GM21390 (cell line): ENCODE results near the gene GRK3.
"Not testable (repeated sequence)": the region's sequence is repeated elsewhere in the genome, so short reads cannot be mapped to it uniquely, and the experiment has no call there.

Source experiments
- ATAC-seq: cut with Tn5 transposase; IDR thresholded peaks from one replicate; pipeline ENCODE4 v1.9.1; 2021; ENCODE audit not compliant: unreplicated experiment

Gene GRK3

DNA sequence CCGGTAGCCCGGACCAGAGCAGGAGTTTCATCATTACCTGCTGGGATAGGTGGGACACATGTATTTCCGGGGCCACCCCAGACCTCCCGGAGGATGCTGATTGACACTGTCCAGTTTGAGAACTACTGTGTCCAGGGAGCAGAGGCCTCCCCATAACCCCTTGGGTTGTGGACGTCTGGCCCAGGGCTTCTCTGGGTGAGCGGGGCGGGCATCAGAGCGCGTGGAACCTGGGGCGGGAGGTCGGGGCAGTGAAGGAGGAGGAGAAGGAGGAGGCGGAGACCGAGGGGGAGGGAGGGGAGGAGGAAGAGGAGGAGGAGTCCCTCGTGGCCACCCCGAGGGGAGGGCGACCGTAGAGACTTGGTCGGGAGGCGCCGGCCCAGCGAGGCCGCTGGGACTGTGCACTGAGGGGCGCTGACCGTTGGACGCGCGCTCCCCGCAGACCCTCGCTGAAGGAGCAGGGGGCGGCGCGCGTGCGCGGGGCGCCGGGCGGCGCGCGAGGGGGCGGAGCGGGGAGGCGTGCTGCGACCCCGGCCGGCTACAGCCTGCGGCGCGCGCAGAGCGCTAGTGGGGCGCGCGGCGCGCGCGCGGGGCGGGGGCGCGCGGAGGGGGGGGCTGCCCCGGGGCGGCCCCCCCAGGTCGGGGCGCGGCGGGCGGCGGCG lies at the start of gene GRK3:
TSS of gene GRK3 (plus strand) at position 356 of the 659 bp plus-strand sequence. CDS start 366 bp downstream, outside the sequence.
- ATAC-seq, result peak; percentile 38

DNA sequence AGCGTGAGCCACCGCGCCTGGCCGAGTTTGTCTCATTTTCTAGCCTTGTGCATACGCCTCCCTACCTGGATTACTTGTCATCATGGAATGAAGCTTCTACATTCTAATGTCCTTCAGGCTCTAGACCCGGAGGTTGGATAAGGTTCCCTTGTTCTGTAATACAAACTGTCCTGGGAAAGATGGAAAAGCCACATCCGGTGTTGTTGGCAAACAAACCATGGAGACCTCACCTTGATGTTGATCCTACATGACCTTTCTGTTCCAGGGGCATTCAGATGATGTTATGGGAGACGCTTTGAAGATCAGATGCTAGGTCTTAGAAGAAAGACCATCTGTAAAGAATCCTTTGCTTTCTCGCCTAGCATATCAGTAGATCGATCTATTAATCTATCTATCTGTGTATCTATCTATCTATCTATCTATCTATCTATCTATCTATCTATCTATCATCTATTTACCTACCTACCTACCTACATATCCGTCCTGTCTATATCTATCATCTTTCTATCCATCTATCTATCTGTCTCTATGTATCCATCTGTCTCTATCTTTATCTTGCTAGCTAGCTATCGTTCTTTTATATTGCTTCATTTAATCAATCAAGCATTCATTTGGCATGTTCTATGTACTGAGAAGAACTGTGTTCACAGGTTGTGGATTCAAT lies 46.3 kb upstream of the GRK3 start:
- no peak for ATAC-seq

DNA sequence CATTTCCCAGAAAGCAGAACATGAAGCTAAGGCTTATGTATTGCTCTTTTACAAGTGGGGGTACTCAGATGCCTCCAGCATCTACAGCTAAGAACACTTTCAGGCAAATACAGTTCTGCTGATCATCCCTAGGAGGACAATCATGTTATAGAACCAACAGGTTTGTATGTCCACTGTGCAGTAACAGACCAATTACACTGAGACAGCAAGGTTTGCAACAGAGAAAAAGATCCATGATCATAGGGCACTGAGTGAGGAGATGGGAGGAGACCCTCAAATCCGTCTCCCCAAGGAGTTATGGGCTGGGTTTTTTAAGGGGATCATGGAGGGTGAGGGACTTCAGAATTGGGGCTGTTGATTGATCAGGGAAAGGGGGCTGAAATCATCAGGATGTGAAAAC lies 39.1 kb upstream of the GRK3 start:
- ATAC-seq, result no peak

DNA sequence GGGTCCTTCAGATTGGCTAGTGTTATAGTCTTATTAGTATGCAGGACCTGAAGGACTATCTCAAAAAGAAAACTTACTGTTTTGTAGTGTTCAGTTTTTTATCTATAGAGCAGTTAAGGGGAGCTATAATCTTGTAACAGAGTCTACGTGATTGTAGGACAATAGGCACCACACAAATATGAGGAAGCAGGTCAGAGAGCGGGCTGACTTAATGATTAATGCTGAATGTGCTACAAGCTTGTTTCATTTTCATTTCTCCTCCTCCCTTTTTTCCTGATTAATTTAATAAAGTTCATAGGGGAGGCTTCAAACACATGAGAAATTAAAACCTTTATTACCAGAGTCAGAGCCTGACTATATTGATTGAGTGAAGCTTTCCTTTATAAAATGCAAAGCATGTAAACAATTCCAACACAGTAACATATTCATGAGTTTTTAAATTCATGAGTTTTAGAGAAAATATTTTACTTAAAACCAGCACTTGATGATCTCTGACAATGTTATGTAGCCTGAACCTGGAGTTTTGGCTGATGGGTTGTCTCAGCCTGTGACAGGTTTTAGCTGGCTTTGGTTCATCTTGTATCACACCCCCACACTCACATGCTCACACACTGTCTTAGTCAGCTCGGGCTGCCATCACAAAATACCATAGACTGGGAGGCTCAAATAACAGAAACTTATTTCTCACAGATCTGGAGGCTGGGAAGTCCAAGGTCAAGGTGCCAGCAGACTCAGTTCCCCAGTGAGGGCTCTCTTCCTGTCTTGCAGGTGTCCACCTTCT lies 38.5 kb upstream of the GRK3 start:
- ATAC-seq, result not testable (repeated sequence)

DNA sequence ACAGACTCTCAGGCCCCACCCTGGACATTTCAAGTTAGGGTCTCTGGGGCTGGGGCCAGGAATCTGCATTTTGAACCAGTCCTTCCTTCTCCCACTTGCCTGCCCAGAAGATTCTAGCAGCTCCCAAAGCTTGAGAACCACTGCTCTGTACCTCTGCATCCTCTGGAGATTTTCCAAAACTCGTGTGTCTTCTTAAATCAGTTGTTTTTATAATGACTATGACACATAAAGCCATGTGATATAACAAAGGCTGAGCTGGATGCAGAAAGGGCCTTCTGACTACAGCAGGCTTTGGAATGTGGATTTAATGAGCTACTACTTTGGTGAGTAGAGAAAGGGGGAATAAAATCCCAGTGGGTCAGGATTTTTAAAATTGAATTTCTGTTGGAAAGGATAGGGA lies 37.5 kb upstream of the GRK3 start:
- not testable (repeated sequence) for ATAC-seq

DNA sequence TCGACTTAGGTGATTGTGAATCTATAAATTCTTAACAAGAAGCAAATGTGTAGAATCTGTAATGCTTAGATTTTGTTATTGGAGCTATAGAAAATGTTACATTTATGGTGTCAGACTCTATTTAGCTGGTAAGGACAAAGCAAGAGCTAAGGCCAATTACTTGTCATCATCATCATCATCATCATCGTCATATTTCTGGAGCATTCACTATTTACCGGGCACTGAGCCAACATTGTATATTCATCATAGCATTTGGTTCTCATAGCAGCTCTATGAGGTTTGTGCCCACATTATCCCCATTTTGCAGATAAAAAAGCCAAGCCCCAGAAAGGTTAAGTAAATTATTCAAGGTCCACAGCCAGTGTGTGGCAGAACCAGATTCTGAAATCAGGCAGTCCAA lies 36.4 kb upstream of the GRK3 start:
- ATAC-seq, result not testable (repeated sequence)

DNA sequence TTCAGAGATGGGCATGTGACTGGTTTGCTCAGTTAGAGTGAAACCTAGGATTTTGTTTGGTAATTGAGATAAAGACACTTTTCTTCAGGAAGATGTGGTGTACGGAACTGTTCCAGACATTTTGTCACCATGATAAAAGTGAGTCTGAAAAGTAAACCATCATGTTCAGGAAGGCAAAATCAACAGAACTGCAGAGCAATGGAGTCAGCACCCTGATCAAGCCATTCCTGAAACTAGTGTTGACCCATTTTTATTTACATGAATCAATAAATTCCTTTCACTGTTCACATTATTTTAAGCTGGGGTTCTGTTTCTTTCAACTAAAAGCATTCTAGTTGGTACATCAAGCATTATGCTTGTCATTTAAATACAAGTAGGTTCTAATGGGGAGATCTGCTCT lies 35.4 kb upstream of the GRK3 start:
- not testable (repeated sequence) for ATAC-seq

DNA sequence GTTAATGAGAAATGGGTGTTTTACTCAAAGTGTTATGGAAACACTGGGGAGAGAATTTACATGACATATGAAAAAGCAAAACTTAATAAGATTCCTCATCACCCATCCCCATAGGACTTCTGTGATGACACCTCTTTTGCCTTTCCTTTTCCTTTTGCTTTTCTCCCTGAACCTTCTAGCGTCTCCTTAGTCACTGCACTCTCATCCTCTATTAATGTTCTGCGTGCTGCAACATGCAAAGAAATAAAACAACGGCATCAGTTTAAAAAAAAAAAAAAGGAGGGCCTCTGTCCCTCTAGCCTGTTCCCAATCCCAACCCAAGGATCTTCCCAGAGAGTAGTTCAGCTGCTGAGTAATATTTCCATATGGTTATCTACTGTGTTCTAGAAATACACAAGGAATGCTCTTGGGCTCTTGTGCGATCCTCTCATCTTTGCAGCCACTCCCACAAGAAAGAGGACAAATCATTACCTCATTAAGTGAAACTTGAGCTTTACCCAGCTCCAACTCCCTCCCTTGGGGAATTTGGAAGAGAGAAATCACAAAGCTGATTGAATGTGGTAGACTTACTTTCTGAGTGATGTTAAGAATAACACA lies 34.8 kb upstream of the GRK3 start:
- ATAC-seq, result not testable (repeated sequence)

DNA sequence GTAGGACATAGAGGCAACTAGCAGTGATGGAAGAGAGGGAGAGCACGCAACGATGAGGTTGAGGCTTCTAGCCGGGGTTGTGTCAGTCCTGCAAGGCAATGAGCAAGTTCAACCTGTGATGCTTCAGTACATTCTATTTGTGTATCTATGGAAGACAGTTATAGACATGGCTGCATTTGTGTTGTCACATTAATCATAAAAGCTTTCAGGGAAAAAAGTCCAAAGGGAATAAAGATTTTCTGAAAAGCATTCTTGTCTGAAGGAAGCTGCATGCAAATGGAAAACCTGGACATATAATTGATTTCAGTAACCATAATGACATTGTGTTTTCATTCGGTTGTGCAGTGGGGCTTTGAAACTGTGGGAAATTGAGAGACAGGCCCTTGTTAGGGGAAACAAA lies 32.8 kb upstream of the GRK3 start:
- ATAC-seq, result not testable (repeated sequence)

DNA sequence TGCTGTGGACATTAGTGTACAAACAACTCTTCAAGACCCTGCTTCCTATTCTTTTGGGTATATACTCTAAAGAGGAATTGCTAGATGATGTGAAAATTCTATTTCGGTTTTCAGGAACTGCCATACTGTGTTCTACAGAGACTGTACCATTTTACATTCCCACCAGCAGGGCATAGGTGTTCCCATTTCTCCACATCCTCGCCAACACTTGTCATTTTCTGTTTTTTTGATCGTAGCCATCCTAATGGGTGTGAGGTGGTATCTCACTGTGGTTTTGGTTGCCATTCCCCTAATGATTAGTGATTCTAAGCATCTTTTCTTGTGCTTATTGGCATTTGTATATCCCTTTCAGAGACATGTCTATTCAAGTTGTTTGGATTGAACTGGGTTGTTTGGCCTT lies 29.8 kb upstream of the GRK3 start:
- ATAC-seq, result no peak

DNA sequence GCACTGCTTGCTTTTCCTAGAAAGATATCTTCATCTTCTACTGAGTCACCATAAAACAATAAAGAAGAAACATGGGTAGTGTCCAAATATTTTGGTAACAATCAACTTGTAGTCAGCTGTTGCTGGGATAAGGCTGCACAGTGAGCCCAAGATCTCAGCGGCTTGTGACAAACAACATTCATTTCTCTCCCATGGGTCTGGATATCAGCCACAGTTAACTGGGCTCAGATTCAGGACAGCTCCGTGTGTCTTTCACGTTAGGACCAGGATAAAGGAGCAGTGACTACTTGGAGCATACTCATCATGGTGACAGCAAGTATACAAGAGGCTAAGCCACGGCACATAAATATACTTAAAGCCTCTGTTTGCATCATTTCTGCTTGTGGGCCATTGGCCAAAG lies 27.9 kb upstream of the GRK3 start:
- no peak for ATAC-seq

DNA sequence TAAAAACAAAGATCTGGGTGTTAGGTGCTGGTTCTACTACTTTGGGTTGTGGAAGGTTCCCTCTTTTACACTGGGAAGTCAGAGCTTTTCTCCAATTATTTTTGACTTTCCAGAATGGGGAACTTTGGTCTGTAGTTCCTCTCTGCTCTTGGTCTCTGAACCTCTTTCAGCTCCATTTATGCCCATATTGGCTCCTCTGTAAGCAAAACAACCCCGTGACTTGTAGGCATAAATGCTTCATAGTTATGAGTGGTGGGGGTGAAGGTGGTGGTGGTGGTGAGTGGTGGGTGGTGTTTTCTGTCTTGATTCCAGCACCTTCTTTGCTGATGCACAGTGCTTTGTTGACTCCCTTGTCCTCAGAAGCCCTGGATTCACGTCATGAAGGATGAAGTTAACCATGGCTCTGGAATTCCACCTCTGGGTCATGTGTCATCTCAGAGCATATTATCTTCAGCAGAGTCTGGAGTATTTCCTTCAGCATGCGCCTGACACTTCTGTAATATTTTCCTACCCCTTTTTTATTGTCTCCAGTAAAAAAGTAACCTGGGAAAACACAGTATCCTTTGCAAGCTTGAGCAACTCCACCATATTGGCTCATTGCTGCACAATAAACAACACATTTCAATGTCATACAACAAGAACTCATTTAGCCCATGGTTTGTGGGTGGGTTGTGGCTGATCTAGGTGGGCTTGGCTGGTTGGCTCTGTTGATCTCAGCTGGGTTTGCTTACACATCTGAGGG lies 24.1 kb upstream of the GRK3 start:
- ATAC-seq, result no peak

DNA sequence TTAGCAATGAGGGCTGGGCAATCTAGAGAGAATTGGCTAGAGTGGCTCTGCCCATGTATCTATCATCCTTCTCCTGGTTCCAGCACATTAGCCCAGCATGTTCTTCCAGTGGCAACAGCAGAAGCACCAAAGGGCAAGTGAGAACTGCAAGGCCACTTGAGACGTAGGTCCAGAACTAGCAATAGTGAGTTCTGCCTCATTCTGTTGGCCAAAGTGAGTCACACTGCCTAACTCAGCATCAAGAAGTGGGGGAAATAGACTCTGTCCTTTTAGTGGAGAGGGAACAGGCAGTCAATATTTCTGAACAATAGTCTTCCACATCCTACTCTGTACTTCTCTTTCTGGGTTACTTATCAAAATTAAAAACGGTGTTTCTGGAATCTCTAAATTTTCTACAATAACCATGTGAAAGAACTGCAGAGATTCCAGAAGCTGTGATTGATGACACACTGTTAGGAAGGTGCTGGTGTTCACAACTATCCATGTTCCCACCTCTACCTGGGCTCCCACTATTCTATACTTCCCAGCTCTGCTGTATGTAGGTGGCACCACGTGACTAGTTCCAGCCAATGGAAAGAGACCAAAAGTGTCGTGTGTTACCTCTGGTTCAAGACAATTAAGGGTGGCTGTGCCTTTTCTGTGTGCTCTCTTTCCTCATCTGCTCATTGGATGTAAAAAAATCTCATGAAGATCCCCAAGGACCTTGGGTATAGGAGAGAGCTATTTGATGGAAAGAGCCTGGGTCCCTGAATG lies 23.4 kb upstream of the GRK3 start:
- no peak for ATAC-seq

DNA sequence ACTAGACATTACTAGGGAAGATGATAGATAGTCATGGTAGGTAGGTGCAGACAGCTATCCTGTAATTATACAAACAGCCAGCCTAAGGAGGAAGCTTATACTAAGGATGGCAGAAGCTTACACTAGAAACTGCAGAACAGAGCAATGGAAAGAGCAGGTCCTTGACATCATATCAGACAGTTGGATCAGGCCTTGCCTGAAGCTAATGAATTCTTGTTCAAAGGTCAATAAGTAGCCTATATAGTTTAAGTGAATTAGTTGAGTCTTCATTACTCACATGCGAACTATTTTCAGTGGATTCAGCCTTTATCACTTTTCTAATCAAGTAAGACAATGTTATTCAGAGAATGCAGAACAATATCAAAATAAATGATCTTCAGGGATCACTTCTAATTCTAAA lies 22.3 kb upstream of the GRK3 start:
- no peak for ATAC-seq

DNA sequence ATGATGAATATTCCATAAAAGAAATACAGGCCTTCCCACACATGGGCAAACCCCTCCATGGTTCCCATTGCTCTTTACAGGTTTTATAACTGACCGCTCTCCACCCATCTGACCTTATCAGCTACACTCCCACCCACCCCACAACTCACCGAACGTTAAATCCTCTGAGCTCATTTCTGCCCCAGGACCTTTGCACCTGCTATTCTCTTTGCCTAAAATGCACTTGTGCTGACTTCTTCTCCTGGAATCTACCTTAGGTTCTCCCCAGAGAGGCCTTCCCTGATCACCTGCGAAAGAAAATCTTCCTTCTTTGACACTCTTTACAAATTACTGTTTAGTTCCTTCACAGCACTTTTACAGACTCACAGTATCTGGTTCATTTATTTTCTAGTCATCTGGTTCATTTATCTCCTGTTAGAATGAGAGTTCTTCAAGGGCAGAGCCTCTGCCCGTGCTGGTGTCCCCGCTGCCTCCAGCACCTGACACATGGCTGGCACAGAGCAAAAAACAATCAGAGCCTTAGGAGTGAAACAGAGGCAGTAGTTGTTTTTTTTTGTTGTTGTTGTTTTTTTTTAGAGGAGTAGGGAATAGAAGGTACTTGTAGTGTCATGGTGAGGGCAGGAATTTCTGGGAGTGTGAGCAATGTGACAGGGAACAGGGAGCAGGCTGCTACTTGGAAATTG lies 21.6 kb upstream of the GRK3 start:
- ATAC-seq, result no peak

DNA sequence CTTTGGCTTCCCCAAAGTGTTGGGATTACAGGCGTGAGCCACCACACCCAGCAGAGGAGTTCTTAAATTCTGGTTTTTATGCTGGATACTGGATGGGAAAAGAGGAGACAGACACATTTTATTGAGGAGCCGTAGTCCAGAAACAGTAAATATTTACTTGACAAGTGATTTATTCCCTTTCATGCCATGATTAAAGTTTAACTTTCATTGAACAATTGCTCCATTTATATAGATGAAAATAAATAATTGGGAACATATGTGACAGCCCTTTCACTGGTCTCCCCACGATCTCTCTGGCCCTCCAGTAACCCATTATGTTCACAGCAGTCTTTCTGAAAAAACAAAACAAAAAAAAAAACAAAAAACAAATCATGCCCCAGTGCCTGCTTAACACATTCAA lies 19.3 kb upstream of the GRK3 start:
- ATAC-seq, result no peak

DNA sequence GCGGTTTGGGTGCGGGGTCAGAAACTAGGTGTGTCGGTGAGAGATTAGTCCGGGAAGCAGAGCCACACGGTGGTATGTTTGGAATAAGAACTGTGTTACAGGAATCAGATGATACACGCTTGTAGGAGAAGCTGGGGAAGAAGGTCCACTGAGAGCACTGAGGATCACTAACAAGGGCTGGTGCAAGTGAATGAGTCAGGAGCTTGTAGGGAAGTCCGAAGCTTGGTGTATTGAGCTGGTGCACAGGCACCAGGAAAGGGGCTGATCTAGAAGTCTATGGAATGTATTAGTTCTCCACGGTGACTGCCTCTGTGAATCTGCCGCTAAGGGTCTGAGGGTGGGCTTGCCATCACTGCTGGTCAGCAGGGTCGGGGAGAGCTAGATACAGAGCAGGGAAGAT lies 18.8 kb upstream of the GRK3 start:
- ATAC-seq, result no peak

DNA sequence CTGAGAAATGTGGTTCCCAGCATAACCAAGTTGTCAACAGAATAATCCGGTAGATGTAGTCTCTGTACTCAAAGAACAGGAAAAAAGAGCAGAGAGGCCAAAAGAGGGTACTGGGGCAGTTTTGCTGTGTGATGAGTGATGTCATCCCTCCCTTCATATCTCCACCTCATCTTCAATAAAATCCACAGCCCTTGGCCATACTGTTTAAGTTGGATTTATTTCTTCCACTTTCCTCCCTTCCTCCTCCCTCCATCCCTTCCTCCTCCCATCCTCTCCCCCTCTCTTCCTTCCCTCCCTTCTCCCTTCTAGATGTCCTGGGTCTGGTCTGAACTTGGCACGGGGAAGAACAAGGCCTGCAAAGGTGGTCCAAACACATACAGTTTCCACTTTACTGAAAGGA lies 18.2 kb upstream of the GRK3 start:
- no peak for ATAC-seq

DNA sequence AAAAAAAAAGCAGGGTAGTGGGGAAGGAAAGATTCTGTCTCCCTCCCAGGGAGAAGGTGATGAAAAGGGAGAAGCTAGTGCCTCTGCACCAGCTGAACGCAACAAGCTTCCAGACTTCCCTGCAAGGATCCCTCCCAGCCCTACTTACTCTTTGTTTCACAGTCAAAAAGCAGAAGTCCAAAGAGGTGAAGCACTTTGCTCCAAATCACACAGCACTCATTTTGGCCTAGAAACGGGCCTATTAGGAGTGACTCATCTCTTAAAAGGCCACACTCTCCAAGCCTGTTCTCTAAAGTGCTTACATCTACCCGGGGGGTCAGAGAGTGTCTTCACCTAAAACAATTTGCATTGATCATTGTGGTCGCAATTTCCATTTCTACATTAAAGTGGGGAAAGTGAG lies 17.7 kb upstream of the GRK3 start:
- no peak for ATAC-seq
